Measurements from ENCODE around the gene POSTN.

Gene POSTN

GRCh38 chr13:37598597-37598996 lies at the start of gene POSTN:
Gene POSTN, minus strand, starts transcription at chr13:37598768. Its CDS starts 42 bp downstream, at chr13:37598726.
- no peak for DNase-seq (ENCODE audit: low spot score)

GRCh38 chr13:37647031-37647650 lies 48.6 kb upstream of the POSTN start:
- no peak for DNase-seq (ENCODE audit: low spot score)

GRCh38 chr13:37646531-37646930 lies 48.0 kb upstream of the POSTN start:
- no peak for DNase-seq (ENCODE audit: low spot score)

GRCh38 chr13:37645181-37645740 lies 46.7 kb upstream of the POSTN start:
- DNase-seq (ENCODE audit: low spot score): no peak

GRCh38 chr13:37641391-37641790 lies 42.8 kb upstream of the POSTN start:
- no peak for DNase-seq (ENCODE audit: low spot score)

GRCh38 chr13:37640499-37640898 lies 41.9 kb upstream of the POSTN start:
- DNase-seq (ENCODE audit: low spot score): no peak

- DNase-seq (ENCODE audit: low spot score): no peak
Measured at GRCh38 chr13:37636701-37637100, 38.1 kb upstream of the POSTN start.

- no peak for DNase-seq (ENCODE audit: low spot score)
Measured at GRCh38 chr13:37632294-37632693, 33.7 kb upstream of the POSTN start.

GRCh38 chr13:37627428-37627827 lies 28.9 kb upstream of the POSTN start:
- no peak for DNase-seq (ENCODE audit: low spot score)

- DNase-seq (ENCODE audit: low spot score): no peak
Measured at GRCh38 chr13:37621811-37622361, 23.3 kb upstream of the POSTN start.

GRCh38 chr13:37618554-37618953 lies 20.0 kb upstream of the POSTN start:
- DNase-seq (ENCODE audit: low spot score): no peak

GRCh38 chr13:37617173-37617572 lies 18.6 kb upstream of the POSTN start:
- DNase-seq (ENCODE audit: low spot score): no peak

- no peak for DNase-seq (ENCODE audit: low spot score)
Measured at GRCh38 chr13:37616131-37616530, 17.6 kb upstream of the POSTN start.

GRCh38 chr13:37615276-37615675 lies 16.7 kb upstream of the POSTN start:
- DNase-seq (ENCODE audit: low spot score): no peak

- DNase-seq (ENCODE audit: low spot score): no peak
Measured at GRCh38 chr13:37613638-37614037, 15.1 kb upstream of the POSTN start.

GRCh38 chr13:37613236-37613635 lies 14.7 kb upstream of the POSTN start:
- no peak for DNase-seq (ENCODE audit: low spot score)

- DNase-seq (ENCODE audit: low spot score): no peak
Measured at GRCh38 chr13:37608750-37609339, 10.3 kb upstream of the POSTN start.

GRCh38 chr13:37602733-37603381 lies 4.3 kb upstream of the POSTN start:
- no peak for DNase-seq (ENCODE audit: low spot score)

GRCh38 chr13:37601648-37602440 lies 3.3 kb upstream of the POSTN start:
- no peak for DNase-seq (ENCODE audit: low spot score)

- DNase-seq (ENCODE audit: low spot score): no peak
Measured at GRCh38 chr13:37599519-37599918, 951 bp upstream of the POSTN start.

GRCh38 chr13:37597477-37598025 lies 1.0 kb downstream of the POSTN start:
- DNase-seq (ENCODE audit: low spot score): no peak

GRCh38 chr13:37596805-37597204 lies 1.8 kb downstream of the POSTN start:
- no peak for DNase-seq (ENCODE audit: low spot score)

All from HuH-7.5 (cell line).